ENCODE results near the gene ATP13A3. TPM values are rescaled to one million over a fixed set of nuclear protein-coding genes. Genes with fewer than 3 reads are reported as not detected.
"Not testable (repeated sequence)": the region's sequence is repeated elsewhere in the genome, so short reads cannot be mapped to it uniquely, and the experiment has no call there.

ATP13A3 gene
- total RNA-seq, 4 donors from 2014 or later, result 106 to 157 (median 128) TPM

- TF ChIP-seq EP300 (IDR thresholded peaks at IDR 0.05) (no peak), POLR2A (IDR thresholded peaks at IDR 0.05) (no peak), POLR2AphosphoS5 (IDR thresholded peaks at IDR 0.05) (no peak), CTCF (IDR thresholded peaks at IDR 0.05) (no peak)
- H3K4me1 ChIP-seq, result peaks cover 0 to 10% (median 0%) of the 10 kb centered on the region in 3 donors
- H3K27me3 ChIP-seq, result no peaks in the 10 kb centered on the region
- H3K9me3 ChIP-seq, result no peaks in the 10 kb centered on the region
- no peaks in the 10 kb centered on the region for H3K36me3 ChIP-seq
- ATAC-seq, result no peak
- no peak overlapping the region for H3K4me3 ChIP-seq
- H3K27ac ChIP-seq, result no peak overlapping the region
Measured at GRCh38 chr3:194500198-194500597, 13.4 kb upstream of the ATP13A3 start.

- not testable (repeated sequence) for H3K9me3 ChIP-seq, H3K4me3 ChIP-seq, ATAC-seq, H3K27me3 ChIP-seq, H3K4me1 ChIP-seq, H3K36me3 ChIP-seq, H3K27ac ChIP-seq
- WGBS, 2 donors (ENCODE audit: low coverage in 1 of 2), result 79 to 93% methylated on average over 4 to 6 of the region's 6 CpGs
Measured at GRCh38 chr3:194499516-194499915, 12.7 kb upstream of the ATP13A3 start.

GRCh38 chr3:194497799-194498575, 11.2 kb upstream of the ATP13A3 start:
- Histone ChIP-seq H3K4me3 (no peak overlapping the region), H3K9me3 (no peaks in the 10 kb centered on the region), H3K27me3 (no peaks in the 10 kb centered on the region), H3K36me3 (no peaks in the 10 kb centered on the region), H3K27ac (no peak overlapping the region), H3K4me1 (peaks cover 0 to 10% (median 0%) of the 10 kb centered on the region in 3 donors)
- ATAC-seq, result no peak
- 57 to 81% methylated on average over 6 to 8 of the region's 8 CpGs for WGBS, 2 donors (ENCODE audit: low coverage in 1 of 2)
- TF ChIP-seq EP300 (IDR thresholded peaks at IDR 0.05) (no peak), POLR2A (IDR thresholded peaks at IDR 0.05) (no peak), CTCF (IDR thresholded peaks at IDR 0.05) (no peak), POLR2AphosphoS5 (IDR thresholded peaks at IDR 0.05) (no peak)

- no peaks in the 10 kb centered on the region for H3K27me3 ChIP-seq
- no peaks in the 10 kb centered on the region for H3K36me3 ChIP-seq
- H3K4me1 ChIP-seq, result peaks cover 0 to 10% (median 0%) of the 10 kb centered on the region in 3 donors
- no peak for ATAC-seq
- TF ChIP-seq EP300 (IDR thresholded peaks at IDR 0.05), result no peak
- WGBS, 2 donors (ENCODE audit: low coverage in 1 of 2), result 68 to 90% methylated on average over 6 to 7 of the region's 7 CpGs
- no peak overlapping the region for H3K4me3 ChIP-seq
- H3K27ac ChIP-seq, result no peak overlapping the region
- H3K9me3 ChIP-seq, result no peaks in the 10 kb centered on the region
Measured at GRCh38 chr3:194496217-194496919, 9.6 kb upstream of the ATP13A3 start.

- Histone ChIP-seq H3K27ac (no peak overlapping the region), H3K9me3 (no peaks in the 10 kb centered on the region), H3K4me1 (peaks cover 0 to 10% (median 0%) of the 10 kb centered on the region in 3 donors), H3K36me3 (no peaks in the 10 kb centered on the region), H3K4me3 (no peak overlapping the region), H3K27me3 (no peaks in the 10 kb centered on the region)
- 70 to 80% methylated on average over 5 of the region's 5 CpGs for WGBS, 2 donors (ENCODE audit: low coverage in 1 of 2)
- ATAC-seq, result no peak
- TF ChIP-seq CTCF (IDR thresholded peaks at IDR 0.05) (no peak), EP300 (IDR thresholded peaks at IDR 0.05) (no peak), POLR2A (IDR thresholded peaks at IDR 0.05) (no peak), POLR2AphosphoS5 (IDR thresholded peaks at IDR 0.05) (no peak)
Measured at GRCh38 chr3:194494951-194495374, 8.2 kb upstream of the ATP13A3 start.

GRCh38 chr3:194493995-194494927, 7.5 kb upstream of the ATP13A3 start:
- not testable (repeated sequence) for H3K4me3 ChIP-seq, ATAC-seq, H3K9me3 ChIP-seq, H3K36me3 ChIP-seq, H3K27ac ChIP-seq, H3K4me1 ChIP-seq, H3K27me3 ChIP-seq
- 79 to 82% methylated on average over 6 to 10 of the region's 10 CpGs for WGBS, 2 donors (ENCODE audit: low coverage in 1 of 2)

Data from gastroesophageal sphincter (tissue), 4 donors.